ENCODE data around the gene AMBRA1.

AMBRA1 gene

GRCh38 chr11:46351606-46352005 lies 242.2 kb downstream of the AMBRA1 start:
- TF ChIP-seq Cebpa-rat (IDR thresholded peaks at IDR 0.05) = no peak
- no peaks in the 10 kb centered on the region for H3K27me3 ChIP-seq
- peaks cover 87% of the 10 kb centered on the region for H4K20me1 ChIP-seq
- H3K4me2 ChIP-seq = peak overlapping the region; percentile 79
- H3K36me3 ChIP-seq = peaks cover 46% of the 10 kb centered on the region
- H3K9ac ChIP-seq = peak overlapping the region; percentile 63
- peak overlapping the region; percentile 68 for H3K27ac ChIP-seq
- no peak overlapping the region; the same call in 1 of the 2 replicates for H3K4me3 ChIP-seq
- H3K9me3 ChIP-seq = no peaks in the 10 kb centered on the region
- H3K4me1 ChIP-seq = peaks cover 78% of the 10 kb centered on the region

DNA sequence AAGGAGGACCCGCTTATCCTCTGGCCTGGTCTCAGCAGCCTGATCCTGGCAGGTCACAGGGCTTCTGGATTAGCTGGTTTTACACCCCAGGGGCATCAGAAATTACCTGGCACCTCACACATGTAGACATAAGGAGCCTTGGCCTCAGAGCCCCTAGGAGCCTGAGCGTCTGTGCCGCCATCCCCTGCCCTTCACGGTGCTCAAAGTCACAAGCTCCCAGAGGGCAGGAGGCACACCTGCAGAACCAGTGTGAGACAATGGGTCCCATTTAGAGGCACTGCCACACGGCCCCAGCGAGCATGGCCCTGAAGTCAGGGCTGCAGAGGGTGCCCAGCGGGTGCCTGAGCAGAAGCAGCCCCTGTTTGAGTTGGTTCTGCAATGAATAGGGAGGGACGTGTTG lies 242.7 kb downstream of the AMBRA1 start:
- peaks cover 78% of the 10 kb centered on the region for H3K4me1 ChIP-seq
- peak overlapping the region; percentile 68 for H3K27ac ChIP-seq
- H3K4me2 ChIP-seq = peak overlapping the region; percentile 79
- H3K4me3 ChIP-seq = no peak overlapping the region; the same call in 1 of the 2 replicates
- no peak for TF ChIP-seq Cebpa-rat (IDR thresholded peaks at IDR 0.05)
- no peaks in the 10 kb centered on the region for H3K9me3 ChIP-seq
- H4K20me1 ChIP-seq = peaks cover 82% of the 10 kb centered on the region
- H3K9ac ChIP-seq = peak overlapping the region; percentile 63
- peaks cover 4% of the 10 kb centered on the region; the same call in 1 of the 2 replicates for H3K27me3 ChIP-seq
- peaks cover 41% of the 10 kb centered on the region for H3K36me3 ChIP-seq

- Histone ChIP-seq H3K36me3 (peaks cover 37% of the 10 kb centered on the region), H3K9me3 (no peaks in the 10 kb centered on the region), H4K20me1 (peaks cover 78% of the 10 kb centered on the region), H3K27me3 (peaks cover 8% of the 10 kb centered on the region; the same call in 1 of the 2 replicates), H3K4me3 (no peak overlapping the region), H3K4me2 (peak overlapping the region; percentile 79), H3K9ac (peak overlapping the region; percentile 63; the same call in 1 of the 2 replicates), H3K27ac (peak overlapping the region; percentile 68; the same call in 1 of the 2 replicates), H3K4me1 (peaks cover 82% of the 10 kb centered on the region)
- no peak for TF ChIP-seq Cebpa-rat (IDR thresholded peaks at IDR 0.05)
These were observed 243.1 kb downstream of the AMBRA1 start for GRCh38 chr11:46350695-46351094.

DNA sequence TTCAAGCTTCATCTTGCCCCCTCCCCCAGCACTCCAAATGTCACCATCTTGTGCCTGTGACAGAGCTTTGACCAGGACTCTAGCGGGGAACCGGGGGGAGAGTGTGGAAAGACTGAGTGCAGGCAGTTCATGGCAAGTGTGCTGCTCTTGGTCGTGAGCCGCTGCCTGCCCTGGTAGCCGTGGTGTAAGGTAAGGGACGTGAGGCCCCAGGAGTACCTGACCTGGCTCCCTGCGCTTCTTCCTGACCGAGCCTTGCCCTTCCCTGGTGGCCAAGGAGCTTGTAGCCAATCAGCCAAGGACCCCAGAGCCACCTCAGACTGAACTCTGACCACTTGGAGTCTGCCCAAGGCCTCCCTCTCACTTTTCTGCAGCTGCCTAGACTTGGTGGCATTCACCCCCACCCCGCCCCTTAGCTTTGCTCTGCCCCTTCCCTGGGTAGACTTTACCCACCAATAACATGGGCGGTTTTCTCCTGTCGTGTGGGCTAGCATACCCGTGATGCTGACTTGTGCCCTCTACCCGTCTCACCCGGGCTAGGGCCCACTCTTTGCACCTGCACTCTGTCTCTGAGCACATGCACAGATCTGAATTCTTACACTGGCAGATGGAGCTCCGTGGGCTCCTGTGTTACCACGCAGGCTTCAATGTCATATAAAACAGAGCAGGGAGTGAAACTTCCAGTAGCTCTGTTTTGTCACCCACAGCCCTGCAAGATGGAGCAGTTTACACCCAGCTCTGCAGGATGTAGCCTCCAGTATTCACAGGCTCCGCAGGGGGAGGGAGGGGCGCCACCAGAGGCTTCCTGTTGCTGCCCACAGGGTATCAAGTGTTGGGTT lies 245.0 kb downstream of the AMBRA1 start:
- Histone ChIP-seq H3K9ac (peak overlapping the region; percentile 94), H3K4me3 (peak overlapping the region; percentile 96), H3K4me2 (peak overlapping the region; percentile 99), H4K20me1 (peaks cover 61% of the 10 kb centered on the region), H3K27ac (peak overlapping the region; percentile 94), H3K4me1 (peaks cover 83% of the 10 kb centered on the region), H3K27me3 (peaks cover 9% of the 10 kb centered on the region; the same call in 1 of the 2 replicates), H3K36me3 (peaks cover 29% of the 10 kb centered on the region), H3K9me3 (no peaks in the 10 kb centered on the region)
- TF ChIP-seq Cebpa-rat (IDR thresholded peaks at IDR 0.05) = no peak

GRCh38 chr11:46347637-46348311 lies 246.0 kb downstream of the AMBRA1 start:
- peak overlapping the region; percentile 99 for H3K4me2 ChIP-seq
- peaks cover 19% of the 10 kb centered on the region for H3K36me3 ChIP-seq
- peaks cover 82% of the 10 kb centered on the region for H3K4me1 ChIP-seq
- peak overlapping the region; percentile 94 for H3K9ac ChIP-seq
- H3K4me3 ChIP-seq = peak overlapping the region; percentile 96
- no peaks in the 10 kb centered on the region for H3K9me3 ChIP-seq
- peaks cover 9% of the 10 kb centered on the region; the same call in 1 of the 2 replicates for H3K27me3 ChIP-seq
- peak overlapping the region; percentile 94 for H3K27ac ChIP-seq
- no peak for TF ChIP-seq Cebpa-rat (IDR thresholded peaks at IDR 0.05)
- H4K20me1 ChIP-seq = peaks cover 51% of the 10 kb centered on the region

DNA sequence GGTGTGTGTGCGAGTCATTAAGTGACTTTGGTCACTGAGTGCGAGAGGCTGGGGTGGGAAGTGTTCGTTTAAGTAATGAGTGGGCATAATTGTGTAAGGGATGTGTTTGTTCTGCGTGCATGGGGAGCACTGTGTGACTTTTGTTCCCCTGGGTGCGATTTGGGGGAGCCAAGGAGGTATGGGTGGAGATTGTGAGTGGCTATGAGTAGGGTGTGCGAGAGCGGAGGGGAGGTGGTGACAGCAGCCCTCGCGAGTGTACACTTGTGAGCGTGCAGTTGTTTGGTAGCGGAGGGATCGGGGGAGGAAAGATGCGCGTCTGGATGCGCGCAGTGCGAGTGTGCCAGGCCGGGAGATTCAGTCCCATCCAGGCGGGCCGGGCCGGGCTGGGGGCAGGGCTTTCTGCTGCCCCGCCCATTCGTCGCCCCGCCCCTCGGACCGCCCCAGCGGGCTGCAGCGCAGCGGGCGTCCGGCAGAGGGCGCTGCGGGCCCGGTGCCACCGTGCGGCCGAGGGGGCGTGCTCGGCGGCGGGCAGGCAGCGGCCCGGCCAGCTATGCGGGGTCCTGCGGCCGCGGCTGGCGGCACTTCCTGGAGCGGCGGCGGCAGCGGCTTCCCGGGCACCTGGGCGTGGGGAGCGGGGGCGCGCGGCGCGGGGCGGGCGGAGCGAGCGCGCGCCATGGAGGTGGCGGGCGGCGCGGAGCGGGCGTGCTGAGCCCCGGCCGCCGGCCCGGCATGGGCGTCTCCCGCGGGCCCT lies 246.8 kb downstream of the AMBRA1 start, which contains the start of gene DGKZ:
Gene DGKZ (plus strand): TSS at position 578 of the 751 bp plus-strand sequence. CDS start 197 bp downstream, outside the sequence.
- Histone ChIP-seq H3K27me3 (peaks cover 9% of the 10 kb centered on the region; the same call in 1 of the 2 replicates), H3K4me2 (peak within 1 kb of the TSS; percentile 99), H3K4me1 (peaks cover 82% of the 10 kb centered on the region), H3K4me3 (peak within 1 kb of the TSS; percentile 96), H3K27ac (peak within 1 kb of the TSS; percentile 94), H4K20me1 (peaks cover 44% of the 10 kb centered on the region), H3K9me3 (no peaks in the 10 kb centered on the region), H3K36me3 (peaks cover 16% of the 10 kb centered on the region), H3K9ac (peak within 1 kb of the TSS; percentile 94)
- no peak for TF ChIP-seq Cebpa-rat (IDR thresholded peaks at IDR 0.05)
